Neural crest cell (in vitro differentiated cells): Measurements from ENCODE around the gene KRTCAP2. TPM values are rescaled to one million over a fixed set of nuclear protein-coding genes. Genes with fewer than 3 reads are reported as not detected.

Source experiments
- DNase-seq: peaks from one replicate; pipeline ENCODE4 v3.0.0; 2021; ENCODE audit warnings: low read depth, mixed read lengths, low spot score
- H3K27ac Mint-ChIP-seq: one replicate; pipeline ENCODE4 v1.8.0; 2021; ENCODE audit warnings: mild to moderate bottlenecking, mixed read lengths; ENCODE audit not compliant: unreplicated experiment
- H3K27me3 Mint-ChIP-seq: 2 replicates; pipeline ENCODE4 v1.8.0; 2021; ENCODE audit warnings: low read depth, mild to moderate bottlenecking, mixed read lengths
- H3K36me3 Mint-ChIP-seq: 2 replicates; pipeline ENCODE4 v1.8.0; 2021; ENCODE audit warnings: low read depth, mild to moderate bottlenecking, mixed read lengths
- H3K4me1 Mint-ChIP-seq: 2 replicates; pipeline ENCODE4 v1.8.0; 2021; ENCODE audit warnings: mixed read lengths
- H3K4me3 Mint-ChIP-seq: one replicate; pipeline ENCODE4 v1.8.0; 2021; ENCODE audit warnings: mild to moderate bottlenecking, mixed read lengths
- H3K9me3 Mint-ChIP-seq: 2 replicates; pipeline ENCODE4 v1.8.0; 2021; ENCODE audit warnings: mixed read lengths
- total RNA-seq: library from RNA; stranded (reverse); gene quantifications from 2 replicates; pipeline ENCODE4 v1.2.1, GENCODE V29; 2021
- TF ChIP-seq, protein P1 (sequence below): fragments of 200-600 bp; sonication (generic); conservative IDR thresholded peaks from 2 replicates; pipeline ENCODE4 v1.5.0; 2021; ENCODE audit warnings: antibody characterized with exemption, mild to moderate bottlenecking

Gene KRTCAP2
- total RNA-seq, 1 donor from 2014 or later: 125 TPM

DNA sequence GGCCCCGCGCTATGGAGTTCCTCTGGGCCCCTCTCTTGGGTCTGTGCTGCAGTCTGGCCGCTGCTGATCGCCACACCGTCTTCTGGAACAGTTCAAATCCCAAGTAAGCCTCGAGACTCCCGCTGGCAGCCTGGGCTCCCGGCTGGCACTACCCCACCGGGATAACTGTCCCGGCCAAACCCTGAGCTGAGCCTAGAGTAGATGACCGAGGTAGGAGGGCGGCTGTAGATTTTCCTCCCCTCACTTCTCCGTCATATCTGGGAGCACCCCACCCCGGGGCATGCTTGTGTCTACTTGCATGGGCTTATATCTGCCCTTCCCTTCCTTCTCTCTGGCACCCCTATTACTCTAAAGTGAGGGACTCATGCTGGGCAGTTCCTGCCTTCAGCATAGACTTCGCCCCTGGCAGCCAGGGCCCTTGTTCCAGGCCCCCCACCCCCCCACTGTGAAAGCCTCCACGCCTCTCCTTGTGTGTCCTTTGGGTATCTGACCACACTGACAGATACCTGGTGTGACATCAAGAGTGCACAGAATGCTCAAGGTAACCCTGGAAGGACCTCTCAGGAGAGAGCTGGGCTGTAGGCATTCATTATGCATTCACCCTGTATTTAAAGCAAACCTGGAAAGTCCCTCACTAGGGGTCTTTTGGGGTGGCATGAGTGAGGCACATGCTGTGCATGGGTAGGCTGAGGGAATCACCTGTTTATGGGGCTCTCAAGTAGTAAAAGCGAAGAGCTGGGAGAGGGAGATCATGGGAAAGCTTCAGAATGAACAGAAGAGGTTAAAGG lies 44.9 kb downstream of the KRTCAP2 start:
- H3K27ac Mint-ChIP-seq: no peak overlapping the region
- no peaks in the 10 kb centered on the region for H3K9me3 Mint-ChIP-seq
- DNase-seq: no peak
- H3K4me1 Mint-ChIP-seq: peaks cover 39% of the 10 kb centered on the region
- H3K36me3 Mint-ChIP-seq: no peaks in the 10 kb centered on the region
- TF ChIP-seq, protein P1, sequence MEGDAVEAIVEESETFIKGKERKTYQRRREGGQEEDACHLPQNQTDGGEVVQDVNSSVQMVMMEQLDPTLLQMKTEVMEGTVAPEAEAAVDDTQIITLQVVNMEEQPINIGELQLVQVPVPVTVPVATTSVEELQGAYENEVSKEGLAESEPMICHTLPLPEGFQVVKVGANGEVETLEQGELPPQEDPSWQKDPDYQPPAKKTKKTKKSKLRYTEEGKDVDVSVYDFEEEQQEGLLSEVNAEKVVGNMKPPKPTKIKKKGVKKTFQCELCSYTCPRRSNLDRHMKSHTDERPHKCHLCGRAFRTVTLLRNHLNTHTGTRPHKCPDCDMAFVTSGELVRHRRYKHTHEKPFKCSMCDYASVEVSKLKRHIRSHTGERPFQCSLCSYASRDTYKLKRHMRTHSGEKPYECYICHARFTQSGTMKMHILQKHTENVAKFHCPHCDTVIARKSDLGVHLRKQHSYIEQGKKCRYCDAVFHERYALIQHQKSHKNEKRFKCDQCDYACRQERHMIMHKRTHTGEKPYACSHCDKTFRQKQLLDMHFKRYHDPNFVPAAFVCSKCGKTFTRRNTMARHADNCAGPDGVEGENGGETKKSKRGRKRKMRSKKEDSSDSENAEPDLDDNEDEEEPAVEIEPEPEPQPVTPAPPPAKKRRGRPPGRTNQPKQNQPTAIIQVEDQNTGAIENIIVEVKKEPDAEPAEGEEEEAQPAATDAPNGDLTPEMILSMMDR: no peak
- peaks cover 86% of the 10 kb centered on the region for H3K27me3 Mint-ChIP-seq
- peak overlapping the region; percentile 77 for H3K4me3 Mint-ChIP-seq

DNA sequence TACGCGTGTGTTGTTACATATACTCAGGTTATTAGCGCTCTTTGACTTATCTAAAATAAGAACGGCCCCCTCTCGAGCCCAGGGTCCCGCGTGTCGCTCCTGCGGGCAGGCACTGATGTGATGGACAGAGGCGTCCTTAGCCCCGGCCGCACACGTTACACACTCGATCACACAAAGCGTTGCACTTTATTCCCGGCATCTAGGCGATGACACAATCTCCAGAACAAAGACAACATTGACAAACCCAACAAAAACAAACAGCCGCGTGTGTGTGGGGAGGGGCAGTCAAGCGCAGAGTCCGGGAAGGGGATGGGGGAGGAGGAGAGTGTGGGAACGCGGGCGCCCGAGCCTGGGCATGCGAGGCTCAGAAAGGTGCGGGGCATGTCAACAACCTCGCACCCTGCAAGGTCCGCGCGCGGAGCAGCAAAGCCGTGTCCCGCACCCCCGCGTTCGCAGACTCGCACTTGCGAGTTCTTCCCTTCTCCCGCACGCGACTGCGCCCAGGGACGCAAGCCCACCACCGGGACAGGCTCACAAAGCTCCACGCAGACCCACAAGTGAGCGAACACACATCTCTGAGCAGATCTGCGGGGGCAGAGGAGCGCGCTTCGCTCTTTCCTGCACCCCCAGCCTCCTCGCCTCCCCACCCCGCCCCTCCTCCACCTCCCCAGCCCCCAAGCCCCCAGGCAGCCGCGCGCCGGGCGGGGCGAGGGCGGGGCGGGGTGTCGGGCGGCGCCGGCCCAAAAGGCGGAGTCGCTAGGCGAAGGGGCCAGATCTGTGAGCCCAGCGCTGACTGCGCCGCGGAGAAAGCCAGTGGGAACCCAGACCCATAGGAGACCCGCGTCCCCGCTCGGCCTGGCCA lies 45.8 kb downstream of the KRTCAP2 start, which contains the start of gene EFNA1:
Gene EFNA1, plus strand, starts transcription at position 772 of the 862 bp plus-strand sequence. CDS start 102 bp downstream, outside the sequence.
- H3K27ac Mint-ChIP-seq: peak within 1 kb of the TSS; percentile 79

DNA sequence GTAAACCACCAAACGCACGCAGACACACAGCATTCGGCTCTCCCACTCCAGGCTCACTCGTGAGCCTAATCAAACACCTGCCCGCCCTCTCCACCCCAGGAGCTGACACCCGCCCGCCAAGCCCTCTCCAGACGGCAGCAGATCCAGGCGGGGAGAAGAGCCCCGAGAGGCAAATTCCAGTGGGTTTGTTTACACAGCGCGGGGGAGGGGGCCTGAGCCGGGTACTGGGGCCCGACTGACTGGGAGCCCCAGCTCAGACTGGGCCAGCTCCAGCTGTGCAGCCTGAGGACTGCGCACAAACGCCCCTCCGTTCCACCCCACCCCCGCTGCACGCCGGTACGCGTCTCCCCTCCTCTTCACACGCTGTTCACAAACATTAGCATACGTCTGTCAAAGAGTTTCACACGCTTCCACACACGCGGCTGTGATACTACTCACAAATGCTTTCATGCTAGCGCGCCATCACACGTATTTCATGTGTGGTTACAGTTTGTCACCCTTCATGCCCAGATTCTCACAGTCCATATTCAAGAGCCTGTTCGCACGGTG lies 46.5 kb downstream of the KRTCAP2 start:
- peak; percentile 15 for DNase-seq
- H3K36me3 Mint-ChIP-seq: no peaks in the 10 kb centered on the region
- H3K27me3 Mint-ChIP-seq: peaks cover 92% of the 10 kb centered on the region
- H3K9me3 Mint-ChIP-seq: no peaks in the 10 kb centered on the region
- peaks cover 34% of the 10 kb centered on the region for H3K4me1 Mint-ChIP-seq
- H3K27ac Mint-ChIP-seq: no peak overlapping the region
- H3K4me3 Mint-ChIP-seq: peak overlapping the region; percentile 88
- TF ChIP-seq, protein P1: no peak

More for the DNA sequence above, 45.8 kb downstream of the KRTCAP2 start, which contains the start of gene EFNA1:
- H3K4me1 Mint-ChIP-seq: peaks cover 37% of the 10 kb centered on the region
- no peaks in the 10 kb centered on the region for H3K9me3 Mint-ChIP-seq
- DNase-seq: peak; percentile 26
- H3K4me3 Mint-ChIP-seq: peak within 1 kb of the TSS; percentile 88
- no peaks in the 10 kb centered on the region for H3K36me3 Mint-ChIP-seq
- TF ChIP-seq, protein P1: no peak
- peaks cover 94% of the 10 kb centered on the region for H3K27me3 Mint-ChIP-seq

DNA sequence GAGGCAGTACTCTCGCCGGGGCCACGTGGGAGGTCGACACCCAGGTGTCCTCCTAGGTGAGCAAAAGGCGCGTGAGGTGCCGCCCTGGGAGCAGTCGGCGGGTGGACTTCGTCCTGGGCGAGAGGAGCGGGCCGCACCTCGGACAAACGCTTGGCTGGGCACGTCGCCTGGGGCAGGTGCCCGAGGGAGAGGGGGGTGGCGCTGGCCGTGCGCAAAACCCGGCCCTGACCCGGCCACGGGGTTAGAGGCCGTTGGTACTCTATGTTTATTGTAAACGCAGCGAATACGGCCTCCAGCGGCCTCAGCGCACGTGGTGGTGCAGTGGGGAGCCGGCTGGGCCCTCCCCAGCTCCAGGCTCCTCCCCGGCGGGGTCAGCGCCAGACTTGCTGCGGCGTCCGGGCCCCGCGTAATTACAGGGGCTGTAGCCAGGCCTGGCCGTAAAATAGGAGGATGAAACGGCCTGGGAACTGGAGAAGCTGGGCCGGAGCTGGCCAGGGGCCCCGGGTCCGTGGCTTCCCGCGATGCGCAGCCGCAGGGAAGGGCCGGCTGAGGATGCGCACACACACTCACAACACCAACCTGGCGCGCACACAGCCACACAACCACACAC lies 47.1 kb downstream of the KRTCAP2 start:
- Mint-ChIP-seq H3K36me3 (no peaks in the 10 kb centered on the region), H3K27ac (no peak overlapping the region), H3K4me1 (peaks cover 32% of the 10 kb centered on the region), H3K4me3 (peak overlapping the region; percentile 68), H3K27me3 (peaks cover 91% of the 10 kb centered on the region), H3K9me3 (no peaks in the 10 kb centered on the region)
- peak; percentile 12 for DNase-seq
- TF ChIP-seq, protein P1: no peak

DNA sequence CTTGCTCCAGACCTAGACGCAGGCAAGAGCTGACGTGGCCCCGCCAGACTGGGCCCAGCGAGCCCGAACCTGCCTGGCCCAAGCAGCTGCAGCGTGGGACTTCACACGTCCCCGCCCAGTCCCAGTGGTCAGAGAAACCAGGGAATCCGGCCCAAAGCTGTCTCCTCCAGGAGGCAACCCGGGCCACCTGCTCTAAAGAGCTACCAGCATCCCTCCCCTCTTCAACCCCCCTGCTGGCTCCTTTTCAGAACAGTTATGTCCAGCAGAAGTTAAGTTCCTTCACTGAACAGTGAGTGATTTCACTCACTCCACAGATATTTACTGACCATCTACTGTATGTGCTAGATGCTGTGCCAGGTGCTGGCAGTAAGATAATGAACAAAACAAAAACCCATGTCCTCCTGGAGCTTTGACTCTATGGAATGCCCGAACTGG lies 47.6 kb downstream of the KRTCAP2 start:
- Mint-ChIP-seq H3K9me3 (no peaks in the 10 kb centered on the region), H3K4me3 (peak overlapping the region; percentile 68), H3K27me3 (peaks cover 91% of the 10 kb centered on the region), H3K4me1 (peaks cover 28% of the 10 kb centered on the region), H3K36me3 (no peaks in the 10 kb centered on the region), H3K27ac (no peak overlapping the region)
- no peak for DNase-seq
- TF ChIP-seq, protein P1: no peak
